Dendritic cell treated with granulocyte-macrophage colony-stimulating factor and Interleukin-4, amounts not matched to agents 40 ng/mL and 50 ng/mL, for 4 days (primary cell): ENCODE results near the gene GBE1.
"Not testable (repeated sequence)": the region's sequence is repeated elsewhere in the genome, so short reads cannot be mapped to it uniquely, and the experiment has no call there.

Experiments used
- H3K27ac Mint-ChIP-seq: one replicate; pipeline ENCODE4 v1.8.0; 2022; ENCODE audit warnings: mild to moderate bottlenecking, mixed read lengths
- H3K27me3 Mint-ChIP-seq: one replicate; pipeline ENCODE4 v1.8.0; 2022; ENCODE audit warnings: mild to moderate bottlenecking, mixed read lengths
- H3K36me3 Mint-ChIP-seq: one replicate; pipeline ENCODE4 v1.8.0; 2022; ENCODE audit warnings: low read depth, mixed read lengths
- H3K4me1 Mint-ChIP-seq: one replicate; pipeline ENCODE4 v1.8.0; 2022; ENCODE audit warnings: low read depth, mixed read lengths
- H3K4me3 Mint-ChIP-seq: one replicate; pipeline ENCODE4 v1.8.0; 2022; ENCODE audit warnings: mild to moderate bottlenecking, moderate library complexity, mixed read lengths
- H3K9me3 Mint-ChIP-seq: one replicate; pipeline ENCODE4 v1.8.0; 2022; ENCODE audit warnings: mixed read lengths
- intact Hi-C: fragments of 100-400 bp; cut with micrococcal nuclease; formaldehyde crosslinking; loops from one replicate; pipeline ENCODE4 v1.15.0; 2022

GBE1 gene

GRCh38 chr3:81765400-81765799 is 4.0 kb upstream of the GBE1 start:
- H3K27ac Mint-ChIP-seq, result no peak overlapping the region
- no peaks in the 10 kb centered on the region for H3K27me3 Mint-ChIP-seq
- H3K4me3 Mint-ChIP-seq, result no peak overlapping the region
- H3K4me1 Mint-ChIP-seq, result peaks cover 4% of the 10 kb centered on the region
- intact Hi-C loops, result no loop called here
- peaks cover 7% of the 10 kb centered on the region for H3K36me3 Mint-ChIP-seq
- no peaks in the 10 kb centered on the region for H3K9me3 Mint-ChIP-seq

DNA sequence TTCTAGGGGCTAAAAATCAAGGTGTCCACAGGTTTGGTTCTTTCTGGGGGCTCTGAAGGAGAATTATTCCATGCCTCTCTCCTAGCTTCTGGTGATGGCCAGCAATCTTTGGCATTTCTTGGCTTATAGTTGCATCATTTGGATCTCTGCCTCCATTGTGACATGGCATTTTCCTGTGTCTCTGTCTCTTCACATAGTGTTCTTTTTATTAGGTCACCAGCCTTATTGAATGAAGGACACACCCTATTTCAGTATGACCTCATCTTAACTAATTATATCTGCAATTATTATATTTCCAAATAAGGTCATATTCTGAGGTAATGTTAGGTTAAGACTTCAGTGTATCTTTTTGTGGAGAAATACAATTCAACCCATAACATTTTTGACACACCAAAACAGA is 3.2 kb upstream of the GBE1 start:
- Mint-ChIP-seq H3K27ac (no peak overlapping the region), H3K4me3 (no peak overlapping the region), H3K36me3 (peaks cover 7% of the 10 kb centered on the region), H3K9me3 (no peaks in the 10 kb centered on the region), H3K27me3 (no peaks in the 10 kb centered on the region), H3K4me1 (peaks cover 9% of the 10 kb centered on the region)
- intact Hi-C loops, result loop anchor here (5.0 kb wide), 2 partner anchors 73 to 368 kb away; no protein-coding TSS in a partner anchor

DNA sequence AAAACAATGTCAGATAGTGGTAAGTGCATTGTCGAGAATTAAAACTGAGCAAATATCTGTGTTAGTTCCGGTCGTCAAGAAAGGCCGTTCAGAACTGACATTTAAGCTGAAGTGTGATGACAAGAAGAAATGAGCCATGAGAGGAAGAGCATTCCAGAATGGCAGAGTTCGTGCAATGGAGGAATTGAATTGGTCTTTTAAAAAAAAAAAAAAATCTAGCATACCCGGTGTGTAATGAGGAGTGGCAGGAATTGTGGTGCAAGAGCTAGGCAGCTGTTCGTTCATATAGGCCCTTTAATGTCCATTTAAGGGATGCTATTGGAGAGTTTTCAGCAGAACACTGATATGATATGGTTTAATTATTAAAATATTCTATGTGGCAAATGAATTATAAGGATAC is 2.6 kb upstream of the GBE1 start:
- no peak overlapping the region for H3K4me3 Mint-ChIP-seq
- H3K9me3 Mint-ChIP-seq, result no peaks in the 10 kb centered on the region
- intact Hi-C loops, result loop anchor here (5.0 kb wide), 2 partner anchors 73 to 368 kb away; no protein-coding TSS in a partner anchor
- H3K36me3 Mint-ChIP-seq, result peaks cover 8% of the 10 kb centered on the region
- H3K27ac Mint-ChIP-seq, result no peak overlapping the region
- H3K4me1 Mint-ChIP-seq, result peaks cover 10% of the 10 kb centered on the region
- no peaks in the 10 kb centered on the region for H3K27me3 Mint-ChIP-seq

DNA sequence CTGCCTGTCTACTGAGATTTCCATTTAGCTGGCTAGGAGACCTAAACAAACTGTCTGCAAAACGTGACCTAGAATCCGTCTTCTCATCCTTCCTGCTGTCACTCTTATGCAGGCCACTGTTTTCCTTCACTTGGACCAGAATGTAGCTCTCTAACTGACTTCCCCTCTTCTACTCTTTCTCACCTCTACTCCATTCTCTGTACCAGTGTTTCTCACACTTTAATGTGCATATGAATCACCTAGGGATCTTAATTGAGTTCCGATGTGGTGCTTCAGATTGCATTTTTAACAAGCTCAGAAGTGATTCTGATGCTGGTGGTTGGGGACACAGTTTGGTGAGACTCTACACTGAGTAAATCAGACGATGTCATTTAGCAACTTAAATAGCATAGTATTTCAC is 1.6 kb upstream of the GBE1 start:
- no peak overlapping the region for H3K27ac Mint-ChIP-seq
- no peak overlapping the region for H3K4me3 Mint-ChIP-seq
- H3K27me3 Mint-ChIP-seq, result no peaks in the 10 kb centered on the region

GRCh38 chr3:81761904-81762580 is 597 bp upstream of the GBE1 start:
- peaks cover 26% of the 10 kb centered on the region for H3K4me1 Mint-ChIP-seq
- no peaks in the 10 kb centered on the region for H3K27me3 Mint-ChIP-seq
- peak overlapping the region; percentile 98 for H3K27ac Mint-ChIP-seq
- peak overlapping the region; percentile 88 for H3K4me3 Mint-ChIP-seq
- intact Hi-C loops, result loop anchor here (5.0 kb wide), 2 partner anchors 75 to 370 kb away; no protein-coding TSS in a partner anchor
- peaks cover 27% of the 10 kb centered on the region for H3K36me3 Mint-ChIP-seq
- H3K9me3 Mint-ChIP-seq, result no peaks in the 10 kb centered on the region

More for the DNA sequence above, 1.6 kb upstream of the GBE1 start:
- intact Hi-C loops, result loop anchor here (5.0 kb wide), 2 partner anchors 74 to 369 kb away; no protein-coding TSS in a partner anchor
- peaks cover 19% of the 10 kb centered on the region for H3K4me1 Mint-ChIP-seq
- no peaks in the 10 kb centered on the region for H3K9me3 Mint-ChIP-seq
- H3K36me3 Mint-ChIP-seq, result peaks cover 17% of the 10 kb centered on the region

DNA sequence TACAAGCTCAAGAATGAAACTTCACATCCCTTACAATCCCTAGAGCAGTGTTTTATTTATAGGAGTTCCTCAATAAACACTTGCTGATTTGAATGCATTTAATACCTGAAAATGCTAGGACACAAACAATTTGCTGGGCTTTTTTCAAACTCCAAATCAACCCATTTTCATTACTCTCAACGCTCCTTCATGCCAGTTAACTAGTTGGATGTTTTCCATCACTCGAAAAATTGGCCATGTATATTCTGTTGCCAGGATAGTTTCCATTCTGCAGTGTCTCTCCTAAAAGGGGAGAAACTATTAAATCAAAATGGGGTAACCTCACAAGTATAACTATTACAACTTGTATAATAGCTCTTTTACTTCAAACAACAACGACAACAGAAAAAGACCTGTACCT is 1.2 kb downstream of the GBE1 start:
- peak overlapping the region; percentile 88 for H3K4me3 Mint-ChIP-seq
- peak overlapping the region; percentile 98 for H3K27ac Mint-ChIP-seq
- no peaks in the 10 kb centered on the region for H3K27me3 Mint-ChIP-seq
- intact Hi-C loops, result loop anchor here (5.0 kb wide), 2 partner anchors 77 to 372 kb away; no protein-coding TSS in a partner anchor
- H3K4me1 Mint-ChIP-seq, result peaks cover 26% of the 10 kb centered on the region
- peaks cover under 1% of the 10 kb centered on the region for H3K9me3 Mint-ChIP-seq
- peaks cover 29% of the 10 kb centered on the region for H3K36me3 Mint-ChIP-seq

- H3K36me3 Mint-ChIP-seq, result peaks cover 36% of the 10 kb centered on the region
These were observed 2.7 kb downstream of the GBE1 start for GRCh38 chr3:81758771-81759170.

GRCh38 chr3:81758275-81758674 is 3.2 kb downstream of the GBE1 start:
- H3K4me3 Mint-ChIP-seq, result no peak overlapping the region

More at GRCh38 chr3:81758771-81759170, 2.7 kb downstream of the GBE1 start:
- H3K4me3 Mint-ChIP-seq, H3K27ac Mint-ChIP-seq, H3K9me3 Mint-ChIP-seq, H3K27me3 Mint-ChIP-seq, intact Hi-C loops: not testable (repeated sequence)
- peaks cover 26% of the 10 kb centered on the region for H3K4me1 Mint-ChIP-seq

DNA sequence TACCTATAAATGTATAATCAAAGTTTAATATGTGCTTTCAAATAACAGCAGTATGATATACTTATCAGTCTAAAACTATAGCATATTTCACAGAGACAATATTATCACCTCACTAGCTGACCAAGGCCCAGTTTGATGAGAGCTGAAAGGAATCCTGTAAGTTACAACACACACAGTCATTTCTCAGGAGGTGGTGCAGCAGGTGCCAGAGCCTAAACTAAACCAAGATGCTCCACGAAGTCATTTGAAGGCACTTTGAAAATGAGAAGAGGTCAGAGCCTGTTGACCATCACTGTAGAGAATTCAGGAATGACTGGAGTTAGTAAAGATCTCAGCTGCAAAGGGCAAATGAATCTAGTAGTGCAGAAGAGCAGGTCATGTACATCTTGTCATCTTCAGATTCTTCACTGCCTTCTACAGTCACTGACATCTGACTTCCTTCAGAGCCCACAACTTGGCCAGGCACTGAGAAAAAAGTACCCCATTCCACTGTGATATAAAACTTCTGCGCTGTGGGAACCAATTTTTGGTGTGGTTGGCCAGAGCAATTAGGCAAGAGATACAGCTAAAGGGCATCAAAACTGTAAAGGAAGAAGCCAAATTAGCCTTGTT is 7.9 kb downstream of the GBE1 start:
- Mint-ChIP-seq H3K27me3 (no peaks in the 10 kb centered on the region), H3K36me3 (peaks cover 30% of the 10 kb centered on the region), H3K4me3 (no peak overlapping the region), H3K4me1 (peaks cover 17% of the 10 kb centered on the region), H3K27ac (no peak overlapping the region), H3K9me3 (peaks cover 9% of the 10 kb centered on the region)
- intact Hi-C loops, result no loop called here

More at GRCh38 chr3:81758275-81758674, 3.2 kb downstream of the GBE1 start:
- H3K27ac Mint-ChIP-seq, result no peak overlapping the region
- intact Hi-C loops, result no loop called here
- H3K4me1 Mint-ChIP-seq, result peaks cover 26% of the 10 kb centered on the region
- H3K9me3 Mint-ChIP-seq, result peaks cover 9% of the 10 kb centered on the region
- no peaks in the 10 kb centered on the region for H3K27me3 Mint-ChIP-seq
- peaks cover 36% of the 10 kb centered on the region for H3K36me3 Mint-ChIP-seq

DNA sequence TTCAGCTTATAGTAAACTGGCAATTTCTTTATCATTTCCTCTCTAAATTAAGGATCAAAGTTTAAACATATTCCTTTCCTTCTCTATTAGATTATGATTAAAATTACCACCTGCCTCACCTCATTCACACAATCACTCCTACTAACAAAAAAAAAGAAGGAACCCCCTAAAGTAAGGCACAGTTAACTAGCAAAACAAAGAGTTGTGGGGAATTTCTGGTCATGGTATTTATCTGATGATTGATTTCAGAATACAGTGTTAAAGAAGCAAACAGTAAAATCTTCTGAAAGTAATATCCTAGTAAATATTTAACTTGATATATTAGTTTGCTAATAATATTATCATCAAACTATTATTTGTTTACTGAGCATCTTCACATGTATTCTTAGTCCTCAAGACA is 8.8 kb downstream of the GBE1 start:
- Mint-ChIP-seq H3K36me3 (peaks cover 27% of the 10 kb centered on the region), H3K27ac (no peak overlapping the region), H3K4me3 (no peak overlapping the region), H3K27me3 (no peaks in the 10 kb centered on the region), H3K9me3 (peaks cover 9% of the 10 kb centered on the region), H3K4me1 (peaks cover 9% of the 10 kb centered on the region)
- intact Hi-C loops, result no loop called here

DNA sequence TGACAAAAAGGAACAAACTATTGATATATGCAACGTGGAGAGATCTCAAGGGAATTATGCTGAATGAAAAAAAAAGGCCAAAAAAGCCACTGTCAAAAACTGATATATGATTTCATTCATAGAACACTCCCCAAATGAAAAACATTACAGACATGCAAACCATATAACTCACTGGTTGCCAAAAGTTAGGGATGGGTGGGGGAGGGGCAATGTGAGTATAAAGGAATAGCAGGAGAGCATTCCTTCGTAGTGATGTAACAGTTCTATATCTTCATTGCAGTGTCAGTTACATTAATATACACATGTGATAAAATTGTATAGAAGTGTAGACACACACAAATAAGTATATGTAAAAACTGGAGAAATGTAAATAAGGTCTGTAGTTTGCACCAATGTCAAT is 12.2 kb downstream of the GBE1 start:
- intact Hi-C loops, result no loop called here
- Mint-ChIP-seq H3K27me3 (no peaks in the 10 kb centered on the region), H3K4me3 (no peak overlapping the region), H3K4me1 (peaks cover 6% of the 10 kb centered on the region), H3K27ac (no peak overlapping the region), H3K9me3 (no peaks in the 10 kb centered on the region), H3K36me3 (peaks cover 15% of the 10 kb centered on the region)

GRCh38 chr3:81747280-81747679 is 14.2 kb downstream of the GBE1 start:
- peaks cover 15% of the 10 kb centered on the region for H3K36me3 Mint-ChIP-seq
- H3K27ac Mint-ChIP-seq, H3K4me3 Mint-ChIP-seq, intact Hi-C loops, H3K27me3 Mint-ChIP-seq, H3K9me3 Mint-ChIP-seq: not testable (repeated sequence)
- H3K4me1 Mint-ChIP-seq, result peaks cover 21% of the 10 kb centered on the region

GRCh38 chr3:81744366-81744765 is 17.1 kb downstream of the GBE1 start:
- Mint-ChIP-seq H3K27me3 (no peaks in the 10 kb centered on the region), H3K4me3 (no peak overlapping the region), H3K36me3 (peaks cover 8% of the 10 kb centered on the region), H3K4me1 (peaks cover 16% of the 10 kb centered on the region), H3K9me3 (no peaks in the 10 kb centered on the region), H3K27ac (no peak overlapping the region)
- intact Hi-C loops, result no loop called here
